NCI-H1436 (cell line): ENCODE results near the gene OXCT1.
"Not testable (repeated sequence)": the region's sequence is repeated elsewhere in the genome, so short reads cannot be mapped to it uniquely, and the experiment has no call there.

Experiments
- DNase-seq: peaks from one replicate; lab custom pipeline; 2025; lab: John Stamatoyannopoulos, UW

Gene OXCT1

DNA sequence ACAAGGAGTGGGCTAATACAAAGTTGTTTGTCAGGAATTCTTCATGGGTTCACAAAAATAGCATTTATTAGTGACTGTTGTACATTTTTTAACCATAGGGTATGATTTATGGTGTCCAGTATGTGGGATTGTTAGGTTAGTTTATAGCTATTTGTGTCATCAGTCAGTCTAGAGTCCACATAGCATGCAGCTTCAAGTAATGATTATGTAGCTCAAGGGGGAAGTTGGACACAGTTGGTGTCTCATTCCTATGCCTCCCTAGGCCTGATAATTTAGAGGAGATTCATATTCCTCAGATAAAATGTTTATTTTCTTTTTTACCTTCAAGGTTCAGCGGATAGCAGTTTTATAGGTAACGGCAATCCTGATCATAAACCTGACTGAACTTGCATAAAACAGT is 153.8 kb downstream of the OXCT1 start:
- DNase-seq, result no peak

- DNase-seq, result not testable (repeated sequence)
Measured at GRCh38 chr5:41714446-41714845, 155.8 kb downstream of the OXCT1 start.

- DNase-seq, result no peak
Measured at GRCh38 chr5:41708604-41708940, 161.7 kb downstream of the OXCT1 start.

- no peak for DNase-seq
Measured at GRCh38 chr5:41707853-41708603, 162.2 kb downstream of the OXCT1 start.

GRCh38 chr5:41695920-41696582 is 174.2 kb downstream of the OXCT1 start:
- DNase-seq, result no peak

DNA sequence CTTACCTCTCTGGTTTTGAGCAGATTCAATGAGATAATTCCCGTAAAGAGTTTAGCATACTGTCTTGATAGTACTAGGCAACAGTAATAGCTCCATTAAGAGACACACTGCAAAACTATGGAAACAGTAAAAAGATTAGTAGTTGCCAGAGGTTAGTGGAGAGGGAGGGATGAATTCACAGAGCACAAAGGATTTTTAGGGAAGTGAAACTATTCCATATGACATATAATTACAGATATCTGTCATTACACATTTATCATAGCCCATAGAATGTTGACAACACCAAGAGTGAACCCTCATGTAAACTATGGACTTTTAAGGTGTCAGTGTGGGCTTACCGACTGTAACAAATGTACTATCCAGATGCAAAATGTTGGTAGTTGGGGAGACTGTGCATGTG is 183.5 kb downstream of the OXCT1 start:
- no peak for DNase-seq

DNA sequence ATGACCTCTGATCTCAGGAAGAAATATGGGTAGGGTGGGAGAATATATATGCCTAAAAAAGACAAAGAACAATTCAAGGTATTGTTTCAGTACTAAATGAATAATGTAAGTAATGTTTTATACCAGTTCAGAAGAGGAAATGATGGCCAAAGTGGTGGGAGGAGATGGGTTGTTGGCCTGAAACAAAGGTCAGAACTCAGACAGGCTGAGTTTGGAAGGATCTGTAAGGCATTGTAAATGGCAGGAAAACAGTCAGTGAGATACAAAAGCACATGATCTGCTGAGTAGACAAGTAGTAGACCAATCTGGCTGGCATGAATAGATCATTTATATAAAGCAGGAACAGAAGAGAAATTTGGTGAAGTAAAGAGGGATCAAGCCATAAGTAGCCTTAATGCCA is 184.0 kb downstream of the OXCT1 start:
- no peak for DNase-seq

- no peak for DNase-seq
Measured at GRCh38 chr5:41683181-41683580, 187.0 kb downstream of the OXCT1 start.

GRCh38 chr5:41682641-41683040 is 187.6 kb downstream of the OXCT1 start:
- no peak for DNase-seq

DNA sequence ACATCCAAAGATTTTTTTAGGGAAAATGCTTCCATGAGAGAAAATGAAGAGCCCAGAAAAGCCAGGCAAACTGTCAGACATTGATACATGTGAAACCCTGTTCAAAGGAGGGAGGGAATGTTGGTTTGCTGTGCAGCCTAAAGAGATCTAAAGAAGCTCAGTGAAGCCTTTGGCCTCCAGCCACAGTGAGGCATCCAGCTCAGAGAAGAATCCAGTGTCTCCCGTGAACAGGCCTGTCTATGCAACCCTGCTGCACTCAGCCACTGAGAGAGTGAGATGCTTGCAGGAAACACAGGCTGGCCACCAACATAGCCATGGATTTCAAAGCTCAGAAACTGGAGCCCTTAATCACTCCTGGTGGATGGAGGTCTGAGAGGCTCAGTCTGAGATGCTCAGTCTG is 188.4 kb downstream of the OXCT1 start:
- no peak for DNase-seq
